OCI-LY3 (cell line): ENCODE data around the gene EIF1AD.
A peak's percentile ranks its signal among the peaks of the same experiment; 100 is the strongest.

Source experiments
- H2AFZ ChIP-seq: fragments of 200-600, 300-600 bp; shearing (Covaris generic); 2 replicates; pipeline ENCODE4 v1.6.0; 2014; ENCODE audit warnings: antibody characterized with exemption, low read depth, low read length
- H3K27ac ChIP-seq: fragments of 200-600, 300-600 bp; sonication (generic); 2 replicates; pipeline ENCODE4 v1.5.1; 2014; ENCODE audit warnings: mild to moderate bottlenecking, low read length, moderate library complexity, mixed read lengths
- H3K27me3 ChIP-seq: fragments of 200-600, 300-600 bp; sonication (generic); 2 replicates; pipeline ENCODE4 v1.6.1; 2014; ENCODE audit warnings: low read depth, low read length, mixed read lengths
- H3K36me3 ChIP-seq: fragments of 200-600, 300-600 bp; sonication (generic); replicated peaks from 2 replicates; pipeline ENCODE3; 2014; ENCODE audit warnings: low read depth, low read length, mixed read lengths
- H3K4me1 ChIP-seq: fragments of 300-600, 200-600 bp; sonication (generic); 2 replicates; pipeline ENCODE4 v1.6.1; 2014; ENCODE audit warnings: low read length, mixed read lengths
- H3K4me2 ChIP-seq: fragments of 200-600, 300-600 bp; sonication (generic); 2 replicates; pipeline ENCODE4 v1.6.1; 2014; ENCODE audit warnings: low read length, mixed read lengths
- H3K4me3 ChIP-seq: fragments of 300-600, 200-600 bp; sonication (generic); 2 replicates; pipeline ENCODE4 v1.5.1; 2014; ENCODE audit warnings: antibody characterized with exemption, mild to moderate bottlenecking, low read length, moderate library complexity
- H3K79me2 ChIP-seq: fragments of 300-600, 200-600 bp; shearing (Covaris generic); 2 replicates; pipeline ENCODE4 v1.6.1; 2014; ENCODE audit warnings: mild to moderate bottlenecking, low read length, mixed read lengths
- H3K9ac ChIP-seq: fragments of 300-600, 200-600 bp; shearing (Covaris generic); 2 replicates; pipeline ENCODE4 v1.6.0; 2014; ENCODE audit warnings: mild to moderate bottlenecking, low read length, moderate library complexity
- H3K9me3 ChIP-seq: fragments of 200-600, 300-600 bp; shearing (Covaris generic); 2 replicates; pipeline ENCODE4 v1.6.1; 2014; ENCODE audit warnings: low read length, mixed read lengths; ENCODE audit not compliant: insufficient read depth
- H4K20me1 ChIP-seq: fragments of 200-600, 300-600 bp; sonication (generic); 2 replicates; pipeline ENCODE4 v1.6.1; 2016; ENCODE audit warnings: low read length, mixed read lengths; ENCODE audit not compliant: insufficient read depth
- EZH2phosphoT487 ChIP-seq: fragments of 200-600 bp; shearing (Covaris generic); IDR thresholded peaks from 2 replicates; pipeline ENCODE4 v1.6.1; 2018; ENCODE audit warnings: antibody characterized with exemption, mixed run types, low read depth
- TF ChIP-seq, protein P1 (sequence below): fragments of 200-600, 300-600 bp; sonication (generic); IDR thresholded peaks from 2 replicates; pipeline ENCODE4 v1.5.1; 2014; ENCODE audit warnings: antibody characterized with exemption, low read length, low read depth

Gene EIF1AD

DNA sequence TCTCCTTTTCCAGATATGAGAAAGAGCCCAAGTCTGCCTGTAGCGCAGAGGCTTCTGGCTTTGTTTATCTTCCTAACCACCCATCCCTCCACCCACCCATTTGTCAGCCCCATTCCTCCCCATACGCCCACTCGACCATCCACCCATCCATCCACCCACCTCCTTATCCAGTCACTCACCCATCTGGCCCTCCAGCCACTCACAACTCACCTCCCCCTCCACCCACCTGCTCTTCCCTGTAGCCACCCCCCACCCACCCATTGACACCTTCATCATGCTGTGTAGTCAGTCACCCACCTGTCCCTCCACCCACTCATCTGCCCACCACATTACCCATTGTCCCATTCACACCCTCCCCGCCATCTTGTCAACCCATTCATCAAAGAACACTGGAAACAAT is 15.4 kb upstream of the EIF1AD start:
- TF ChIP-seq, protein P1, sequence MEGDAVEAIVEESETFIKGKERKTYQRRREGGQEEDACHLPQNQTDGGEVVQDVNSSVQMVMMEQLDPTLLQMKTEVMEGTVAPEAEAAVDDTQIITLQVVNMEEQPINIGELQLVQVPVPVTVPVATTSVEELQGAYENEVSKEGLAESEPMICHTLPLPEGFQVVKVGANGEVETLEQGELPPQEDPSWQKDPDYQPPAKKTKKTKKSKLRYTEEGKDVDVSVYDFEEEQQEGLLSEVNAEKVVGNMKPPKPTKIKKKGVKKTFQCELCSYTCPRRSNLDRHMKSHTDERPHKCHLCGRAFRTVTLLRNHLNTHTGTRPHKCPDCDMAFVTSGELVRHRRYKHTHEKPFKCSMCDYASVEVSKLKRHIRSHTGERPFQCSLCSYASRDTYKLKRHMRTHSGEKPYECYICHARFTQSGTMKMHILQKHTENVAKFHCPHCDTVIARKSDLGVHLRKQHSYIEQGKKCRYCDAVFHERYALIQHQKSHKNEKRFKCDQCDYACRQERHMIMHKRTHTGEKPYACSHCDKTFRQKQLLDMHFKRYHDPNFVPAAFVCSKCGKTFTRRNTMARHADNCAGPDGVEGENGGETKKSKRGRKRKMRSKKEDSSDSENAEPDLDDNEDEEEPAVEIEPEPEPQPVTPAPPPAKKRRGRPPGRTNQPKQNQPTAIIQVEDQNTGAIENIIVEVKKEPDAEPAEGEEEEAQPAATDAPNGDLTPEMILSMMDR, result no peak
- TF ChIP-seq EZH2phosphoT487, result no peak
- H3K36me3 ChIP-seq, result no peaks in the 10 kb centered on the region
- no peaks in the 10 kb centered on the region; the same call in 1 of the 2 replicates for H3K4me1 ChIP-seq
- no peaks in the 10 kb centered on the region for H3K27me3 ChIP-seq
- H4K20me1 ChIP-seq, result no peaks in the 10 kb centered on the region
- H3K4me2 ChIP-seq, result no peak overlapping the region
- no peak overlapping the region for H3K27ac ChIP-seq
- H3K9me3 ChIP-seq, result no peaks in the 10 kb centered on the region
- no peak overlapping the region for H2AFZ ChIP-seq
- H3K9ac ChIP-seq, result no peak overlapping the region
- no peak overlapping the region for H3K4me3 ChIP-seq
- no peaks in the 10 kb centered on the region for H3K79me2 ChIP-seq

DNA sequence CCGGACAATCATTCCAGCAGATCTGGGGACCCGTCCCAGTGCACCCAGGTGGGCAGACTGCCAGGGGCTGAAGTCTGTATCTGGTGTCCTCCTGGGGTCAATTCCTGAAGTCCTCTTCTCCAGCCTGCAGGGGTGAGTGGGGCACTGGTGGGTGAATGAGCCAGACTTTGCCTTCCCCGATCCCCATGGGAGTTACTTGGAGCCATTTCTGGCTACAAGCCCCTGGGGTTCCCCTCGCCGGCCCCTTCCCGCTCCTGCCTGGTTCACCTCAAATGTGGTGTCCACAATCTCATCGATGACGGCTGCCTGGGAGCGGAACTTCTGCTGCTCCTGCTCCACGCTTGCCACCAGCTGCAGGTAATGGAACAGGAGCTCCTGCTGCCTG is 14.8 kb upstream of the EIF1AD start:
- Histone ChIP-seq H3K27me3 (no peaks in the 10 kb centered on the region), H3K36me3 (no peaks in the 10 kb centered on the region), H3K4me2 (no peak overlapping the region), H3K4me3 (no peak overlapping the region), H3K4me1 (no peaks in the 10 kb centered on the region), H4K20me1 (no peaks in the 10 kb centered on the region), H3K9ac (no peak overlapping the region), H3K79me2 (no peaks in the 10 kb centered on the region), H2AFZ (no peak overlapping the region), H3K9me3 (no peaks in the 10 kb centered on the region), H3K27ac (no peak overlapping the region)
- no peak for TF ChIP-seq EZH2phosphoT487
- TF ChIP-seq, protein P1, result no peak

DNA sequence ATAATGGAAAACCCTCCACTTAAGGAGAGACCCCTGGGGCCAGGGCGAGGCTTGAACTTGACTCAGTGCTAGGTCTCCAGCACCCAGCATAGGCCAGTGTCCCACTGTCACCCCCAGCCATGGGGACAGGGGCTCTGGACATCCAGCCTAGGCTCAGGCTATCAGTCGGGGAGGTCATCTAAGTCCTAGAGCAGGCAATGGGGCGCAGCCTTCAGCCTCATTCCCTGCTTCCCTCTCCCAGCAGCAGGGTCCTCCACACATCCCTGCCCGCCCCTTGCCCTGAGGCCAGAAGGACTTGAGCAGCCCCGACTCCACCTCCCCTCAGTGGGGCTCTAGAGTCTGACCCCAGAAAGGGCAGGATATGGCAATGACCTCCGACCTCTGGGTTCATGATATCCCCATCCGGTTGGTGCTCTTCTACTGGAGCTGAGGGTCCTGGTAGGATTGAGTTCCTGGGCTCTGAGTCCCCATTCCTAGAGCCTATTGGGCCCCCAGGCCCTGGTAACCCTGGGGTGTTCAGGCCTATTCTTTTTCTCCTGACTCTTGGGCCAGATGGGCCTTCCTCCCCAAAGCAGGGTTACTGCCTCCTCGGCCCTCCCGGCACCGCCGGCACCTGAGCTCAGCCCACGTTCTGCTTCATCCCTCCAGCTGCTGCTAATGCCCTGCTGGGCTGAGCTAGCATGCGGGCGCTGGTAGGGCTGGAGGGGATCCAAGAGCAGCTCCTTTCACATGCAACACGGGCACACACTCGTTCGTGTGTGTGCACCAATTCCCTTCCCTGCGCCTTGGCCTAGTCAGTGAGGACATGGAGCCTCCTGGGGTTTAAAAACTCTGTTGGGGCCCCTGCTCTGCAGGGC is 14.2 kb upstream of the EIF1AD start:
- Histone ChIP-seq H3K36me3 (no peaks in the 10 kb centered on the region), H4K20me1 (no peaks in the 10 kb centered on the region), H3K4me2 (no peak overlapping the region), H2AFZ (no peak overlapping the region), H3K4me3 (no peak overlapping the region), H3K9ac (no peak overlapping the region), H3K9me3 (no peaks in the 10 kb centered on the region), H3K27me3 (no peaks in the 10 kb centered on the region), H3K79me2 (no peaks in the 10 kb centered on the region), H3K4me1 (no peaks in the 10 kb centered on the region), H3K27ac (no peak overlapping the region)
- TF ChIP-seq EZH2phosphoT487, result no peak
- TF ChIP-seq, protein P1, result no peak

DNA sequence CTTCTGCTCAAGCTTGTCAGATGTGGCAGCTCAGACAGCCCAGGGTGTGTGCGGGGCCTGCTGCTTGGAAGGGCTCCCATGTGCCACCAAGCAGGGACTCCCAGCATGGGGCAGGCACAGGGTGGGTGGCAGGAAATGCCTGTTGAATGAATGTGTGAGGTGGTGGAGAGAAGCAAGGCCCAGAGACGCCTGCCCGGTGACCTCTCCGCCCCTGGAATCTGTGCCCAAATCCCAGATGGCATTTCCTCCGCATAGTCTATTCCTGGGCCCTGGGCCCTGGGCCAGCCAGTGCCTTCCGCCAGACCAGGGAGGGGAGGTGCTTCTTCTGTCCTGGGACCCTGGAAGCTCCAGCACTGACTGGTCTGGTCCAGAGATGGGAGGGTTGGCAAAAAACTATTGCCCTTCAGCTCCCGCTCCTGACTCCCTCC is 13.5 kb upstream of the EIF1AD start:
- H3K4me3 ChIP-seq, result no peak overlapping the region
- H3K27me3 ChIP-seq, result no peaks in the 10 kb centered on the region
- no peaks in the 10 kb centered on the region for H3K36me3 ChIP-seq
- H4K20me1 ChIP-seq, result no peaks in the 10 kb centered on the region
- H3K4me1 ChIP-seq, result no peaks in the 10 kb centered on the region
- no peaks in the 10 kb centered on the region for H3K79me2 ChIP-seq
- no peak overlapping the region for H3K27ac ChIP-seq
- peak overlapping the region; percentile 30; the same call in 1 of the 2 replicates for H2AFZ ChIP-seq
- H3K9me3 ChIP-seq, result no peaks in the 10 kb centered on the region
- H3K9ac ChIP-seq, result no peak overlapping the region
- no peak overlapping the region for H3K4me2 ChIP-seq
- TF ChIP-seq, protein P1, result no peak
- TF ChIP-seq EZH2phosphoT487, result no peak
